ENCODE data around the gene PIGW.
A peak's percentile ranks its signal among the peaks of the same experiment; 100 is the strongest.

The PIGW gene, protein sequence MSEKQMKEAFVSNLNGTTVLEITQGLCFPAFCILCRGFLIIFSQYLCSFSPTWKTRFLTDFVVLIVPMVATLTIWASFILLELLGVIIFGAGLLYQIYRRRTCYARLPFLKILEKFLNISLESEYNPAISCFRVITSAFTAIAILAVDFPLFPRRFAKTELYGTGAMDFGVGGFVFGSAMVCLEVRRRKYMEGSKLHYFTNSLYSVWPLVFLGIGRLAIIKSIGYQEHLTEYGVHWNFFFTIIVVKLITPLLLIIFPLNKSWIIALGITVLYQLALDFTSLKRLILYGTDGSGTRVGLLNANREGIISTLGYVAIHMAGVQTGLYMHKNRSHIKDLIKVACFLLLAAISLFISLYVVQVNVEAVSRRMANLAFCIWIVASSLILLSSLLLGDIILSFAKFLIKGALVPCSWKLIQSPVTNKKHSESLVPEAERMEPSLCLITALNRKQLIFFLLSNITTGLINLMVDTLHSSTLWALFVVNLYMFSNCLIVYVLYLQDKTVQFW

GRCh38 chr17:36534840-36535668 is at the start of gene PIGW, which contains the start of gene MYO19:
TSS of gene PIGW (plus strand) at chr17:36534987. CDS start at chr17:36537102, 2,115 bp downstream.
TSS of gene MYO19 (minus strand) at chr17:36534868. CDS start at chr17:36532538, 2,330 bp downstream.
- DNase-seq (ENCODE audit: low spot score) = peak; percentile 84

DNA sequence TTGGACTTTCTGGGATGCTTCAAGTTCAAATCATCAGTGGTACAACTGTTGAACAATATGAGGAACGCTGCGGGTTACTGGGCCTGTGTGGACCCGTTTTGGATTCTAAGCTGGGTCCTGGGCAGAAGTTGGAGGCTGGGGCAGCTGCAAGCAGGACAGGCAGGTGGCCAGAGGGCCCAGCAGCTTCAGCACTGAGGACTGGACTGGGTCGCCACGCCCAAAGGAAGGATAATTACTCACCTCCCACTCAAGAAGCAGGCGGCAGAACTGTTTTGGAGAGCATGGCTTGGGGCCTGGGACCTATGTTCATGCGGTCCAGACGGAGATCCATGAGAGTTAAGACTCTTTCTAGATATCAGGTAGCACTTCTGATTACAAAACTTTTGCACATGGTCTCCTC is 49.8 kb upstream of the PIGW start:
- DNase-seq (ENCODE audit: low spot score) = no peak

DNA sequence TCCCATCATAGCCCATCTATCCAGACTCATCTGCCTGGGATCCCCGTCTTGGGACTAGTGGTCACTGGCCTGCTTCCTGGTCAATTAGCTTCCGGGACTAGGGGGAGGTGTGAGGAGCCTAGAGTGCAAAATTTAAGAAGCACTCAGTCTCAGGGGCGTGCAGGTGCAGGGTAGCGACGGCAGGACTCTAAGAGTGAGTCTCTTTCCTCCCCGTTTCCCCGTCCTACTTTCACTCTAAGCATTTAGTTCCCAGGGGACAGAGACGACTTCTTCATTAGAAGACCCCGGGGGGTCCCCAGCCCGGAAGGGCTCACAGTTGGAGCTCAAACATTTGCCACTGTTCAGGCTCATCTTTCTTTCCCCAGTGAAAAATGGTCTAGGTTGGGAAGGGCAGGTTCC is 49.0 kb upstream of the PIGW start:
- DNase-seq (ENCODE audit: low spot score) = no peak

DNA sequence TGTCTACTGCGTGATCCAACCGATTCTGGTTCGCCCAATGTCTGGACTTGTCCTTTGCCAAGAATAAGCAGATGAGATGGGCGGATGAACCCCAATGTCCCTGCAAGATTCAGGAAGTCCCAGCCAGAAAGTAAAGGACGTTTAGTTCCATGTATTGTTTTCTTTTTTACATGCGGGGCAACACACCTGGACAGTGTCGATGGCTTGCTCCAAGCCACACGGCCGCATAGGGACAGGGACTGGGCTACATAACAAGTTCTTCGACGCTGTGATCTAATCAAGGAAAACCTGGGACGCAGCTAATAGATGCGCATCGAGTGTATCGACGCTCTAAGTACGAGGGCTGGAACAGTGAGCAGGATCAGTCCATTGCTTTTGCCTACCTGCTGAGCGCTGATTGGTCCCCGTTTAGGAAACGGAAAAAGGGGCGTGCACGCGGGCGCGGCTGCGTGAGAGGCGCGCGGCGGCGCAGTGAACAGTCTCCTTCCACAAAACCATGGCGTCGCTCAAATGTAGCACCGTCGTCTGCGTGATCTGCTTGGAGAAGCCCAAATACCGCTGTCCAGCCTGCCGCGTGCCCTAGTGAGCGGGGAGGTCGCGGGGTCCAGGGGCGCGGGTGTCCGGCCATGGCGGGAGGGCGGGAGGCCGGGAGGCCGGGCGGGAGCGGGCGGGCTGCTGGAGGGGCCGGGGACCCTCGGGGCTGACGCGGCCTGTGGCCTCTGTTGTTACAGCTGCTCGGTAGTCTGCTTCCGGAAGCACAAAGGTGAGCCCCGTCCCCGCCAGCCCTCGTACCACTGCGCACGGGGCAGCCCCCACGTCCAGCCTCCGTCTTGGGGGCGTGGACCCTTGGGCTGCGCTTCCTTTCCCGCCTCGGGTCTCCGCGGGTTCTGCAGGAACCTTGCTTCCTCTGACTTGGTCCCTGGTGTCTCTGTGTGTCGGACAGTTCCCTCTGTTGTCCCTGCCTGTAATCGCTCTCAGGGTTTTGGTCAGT is 48.3 kb upstream of the PIGW start, which contains the start of gene ZNHIT3:
Gene ZNHIT3, plus strand, starts transcription at position 478 of the 991 bp plus-strand sequence. Its CDS starts 19 bp downstream, at position 497.
- peak; percentile 89 for DNase-seq (ENCODE audit: low spot score)

GRCh38 chr17:36493956-36494355 is 40.8 kb upstream of the PIGW start:
- no peak for DNase-seq (ENCODE audit: low spot score)

DNA sequence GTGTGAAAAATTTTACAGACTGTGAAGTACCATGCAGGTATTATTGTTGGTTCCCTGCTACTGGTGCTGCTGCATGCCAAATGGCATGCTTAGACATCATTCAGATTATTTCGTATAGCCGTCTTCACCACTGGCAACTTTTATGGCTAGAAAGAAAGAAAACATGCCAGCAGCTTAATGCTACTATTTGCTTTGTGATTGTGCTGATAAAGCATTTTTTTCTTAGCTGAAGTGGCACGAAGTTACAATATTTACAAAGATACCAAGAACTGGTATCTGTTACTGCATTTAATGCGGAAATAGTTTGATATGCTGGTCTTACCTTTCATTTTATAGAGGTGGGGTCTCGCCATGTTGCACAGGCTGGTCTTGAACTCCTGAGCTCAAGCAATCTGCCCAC is 40.1 kb upstream of the PIGW start:
- DNase-seq (ENCODE audit: low spot score) = no peak

DNA sequence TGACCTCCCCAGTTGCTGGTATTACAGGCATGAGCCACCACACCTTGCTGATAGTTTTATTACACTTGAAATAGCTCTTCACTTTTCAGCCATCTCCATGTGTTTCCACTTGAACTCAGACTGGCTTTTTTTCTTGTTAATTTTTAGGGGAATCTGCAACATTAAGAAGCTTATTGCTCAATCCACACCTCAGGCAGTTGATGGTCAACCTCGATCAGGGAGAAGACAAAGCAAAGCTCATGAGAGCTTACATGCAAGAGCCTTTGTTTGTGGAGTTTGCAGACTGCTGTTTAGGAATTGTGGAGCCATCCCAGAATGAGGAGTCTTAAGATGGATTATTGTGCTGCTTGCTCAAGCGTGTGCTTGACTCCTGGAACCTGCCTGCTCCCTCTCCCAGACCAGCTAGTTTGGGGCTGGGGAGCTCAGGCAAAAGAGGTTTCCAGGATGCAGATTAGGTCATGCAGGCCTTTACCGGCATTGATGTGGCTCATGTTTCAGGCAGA is 39.7 kb upstream of the PIGW start:
- no peak for DNase-seq (ENCODE audit: low spot score)

DNA sequence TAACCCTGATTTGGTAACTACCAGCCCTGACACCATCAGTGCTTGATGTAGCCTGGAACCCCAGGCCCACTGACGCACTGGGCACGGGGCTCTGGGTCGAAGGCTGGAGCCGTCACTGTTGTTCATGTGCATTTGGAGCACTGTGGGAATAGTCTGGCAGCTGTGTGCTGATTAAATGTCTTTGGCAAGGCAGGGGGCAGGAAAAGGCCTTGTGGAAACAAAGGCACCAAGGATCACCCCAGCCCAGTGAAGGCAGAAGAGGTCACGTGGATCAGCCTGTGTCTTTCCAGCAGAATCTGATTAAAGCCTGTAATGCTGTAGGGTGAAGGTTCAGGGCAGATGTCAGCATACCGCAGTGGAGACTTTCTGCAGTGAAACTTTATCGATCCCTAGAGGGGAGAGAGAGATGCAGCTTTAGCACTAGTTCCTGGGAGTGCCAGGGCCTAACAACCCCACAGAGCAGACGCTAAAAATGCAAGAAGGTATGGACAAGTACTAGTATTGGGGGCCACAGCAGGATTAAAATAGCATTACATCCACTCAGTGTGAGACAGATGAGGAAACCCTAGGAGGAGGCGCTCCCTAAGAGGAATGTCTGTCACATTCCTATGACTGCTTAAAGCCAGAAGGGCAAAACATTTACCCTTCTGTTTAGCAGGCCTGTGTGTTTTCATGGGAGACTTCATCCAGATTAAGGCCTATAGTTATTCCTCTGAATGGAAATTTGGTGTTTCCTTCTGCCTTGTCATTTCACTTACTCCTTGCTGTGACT is 38.6 kb upstream of the PIGW start:
- no peak for DNase-seq (ENCODE audit: low spot score)

DNA sequence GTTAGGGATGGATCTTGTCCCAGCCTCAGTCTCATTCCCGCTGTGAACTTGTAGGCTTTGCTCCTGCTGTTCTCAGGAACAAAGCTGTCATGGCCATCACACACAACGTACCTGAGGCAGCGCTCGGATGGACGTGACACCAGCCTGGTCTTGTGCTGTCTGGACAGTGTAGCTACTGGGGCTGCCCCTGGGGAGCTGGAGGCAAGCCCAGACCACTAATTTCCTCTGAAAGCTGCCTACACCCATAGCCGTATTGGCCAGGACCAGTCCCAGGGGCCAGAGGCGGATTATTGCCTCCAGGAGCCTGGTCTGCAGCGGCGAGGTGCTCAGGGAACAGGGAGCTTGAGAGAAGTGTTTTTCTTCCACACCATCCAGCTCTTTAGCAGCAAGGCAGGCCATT is 36.6 kb upstream of the PIGW start:
- DNase-seq (ENCODE audit: low spot score) = no peak

GRCh38 chr17:36498560-36499300 is 36.1 kb upstream of the PIGW start:
- no peak for DNase-seq (ENCODE audit: low spot score)

DNA sequence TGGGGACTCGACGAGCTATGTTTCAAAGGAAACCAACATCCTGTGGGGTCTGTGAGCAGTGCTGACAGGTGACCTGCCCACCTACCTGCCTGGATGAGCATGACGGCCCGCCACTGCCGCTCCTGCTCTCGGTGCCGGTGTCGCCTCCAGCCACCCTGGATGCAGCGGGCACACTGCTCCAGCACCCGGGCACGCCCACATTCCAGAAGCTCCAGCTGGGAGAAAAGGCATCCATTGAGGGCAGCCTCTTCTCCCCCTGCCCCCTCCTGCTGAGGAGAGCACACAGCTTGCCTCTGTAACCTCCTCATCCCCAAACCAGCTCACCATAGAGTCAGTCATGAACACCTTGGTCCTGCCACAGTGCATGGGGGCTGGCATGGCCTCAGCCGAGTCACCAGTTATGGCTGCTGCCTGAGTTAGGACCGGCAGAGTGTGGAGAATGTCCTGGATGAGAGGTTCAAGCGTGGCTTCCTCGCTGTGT is 34.0 kb upstream of the PIGW start:
- no peak for DNase-seq (ENCODE audit: low spot score)

DNA sequence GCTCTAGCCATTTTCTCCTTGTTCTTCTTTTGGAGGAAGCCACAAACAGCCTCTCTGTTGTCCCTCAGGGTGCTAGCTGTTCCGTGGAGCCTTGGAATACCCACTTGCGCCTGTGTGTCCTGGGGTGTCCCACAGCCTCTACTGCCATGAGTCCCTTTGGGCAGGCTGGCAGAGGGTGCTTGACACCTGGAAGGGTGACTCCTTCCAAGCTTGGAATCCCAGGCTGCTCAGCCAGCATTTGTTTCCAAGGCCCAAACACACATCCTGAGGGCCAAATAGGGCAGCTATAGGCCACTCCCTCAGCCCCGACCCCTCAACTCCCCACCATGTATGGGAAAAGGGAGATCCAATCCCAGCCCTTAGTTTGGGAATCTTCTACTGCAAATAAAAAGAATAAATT is 33.4 kb upstream of the PIGW start:
- no peak for DNase-seq (ENCODE audit: low spot score)

DNA sequence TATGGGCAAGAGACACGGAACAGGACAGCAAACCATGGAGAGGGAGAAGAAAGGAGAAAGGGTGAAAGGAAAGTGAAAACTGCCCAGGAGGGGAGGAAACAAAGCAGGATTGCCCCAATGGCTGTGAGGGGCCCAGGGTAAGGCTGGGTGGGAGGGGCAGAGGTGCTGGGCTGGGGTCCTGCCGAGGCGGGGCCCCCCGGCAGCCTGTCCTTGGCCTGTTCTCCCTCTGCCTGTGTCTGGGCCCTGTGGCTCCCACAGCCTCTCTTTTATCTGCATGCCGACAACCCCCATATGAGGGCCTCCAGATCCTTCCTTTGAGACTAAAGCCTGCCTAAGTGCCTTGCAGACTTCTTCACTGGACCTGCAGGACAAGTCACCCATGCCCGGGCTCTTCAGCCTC is 32.8 kb upstream of the PIGW start:
- no peak for DNase-seq (ENCODE audit: low spot score)

- no peak for DNase-seq (ENCODE audit: low spot score)
These were observed 31.2 kb upstream of the PIGW start for GRCh38 chr17:36503456-36504155.

DNA sequence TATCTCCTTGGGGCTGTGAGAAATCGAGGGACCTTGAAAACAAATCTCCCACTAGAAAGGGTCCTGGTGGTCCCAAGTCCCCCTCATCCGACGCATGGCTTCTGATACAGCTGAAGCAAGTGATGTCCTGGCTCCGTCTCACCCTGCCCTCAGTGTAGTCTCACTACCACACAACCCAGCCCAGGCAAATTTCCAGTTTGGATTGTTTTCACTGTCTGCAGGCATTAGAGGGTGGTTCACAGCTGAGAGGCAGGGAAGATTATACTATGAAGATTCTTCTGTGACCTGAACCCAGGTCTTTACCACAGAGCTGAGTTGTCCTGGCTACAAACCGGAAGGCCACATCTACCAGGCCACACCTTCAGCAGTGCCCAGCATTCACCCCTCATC is 30.6 kb upstream of the PIGW start:
- DNase-seq (ENCODE audit: low spot score) = no peak

GRCh38 chr17:36505171-36505570 is 29.6 kb upstream of the PIGW start:
- no peak for DNase-seq (ENCODE audit: low spot score)

- no peak for DNase-seq (ENCODE audit: low spot score)
These were observed 28.4 kb upstream of the PIGW start for GRCh38 chr17:36506249-36506826.

- DNase-seq (ENCODE audit: low spot score) = no peak
These were observed 28.0 kb upstream of the PIGW start for GRCh38 chr17:36506831-36507230.

GRCh38 chr17:36507266-36507665 is 27.5 kb upstream of the PIGW start:
- no peak for DNase-seq (ENCODE audit: low spot score)
